ENCODE data around the gene XPC.

DNA sequence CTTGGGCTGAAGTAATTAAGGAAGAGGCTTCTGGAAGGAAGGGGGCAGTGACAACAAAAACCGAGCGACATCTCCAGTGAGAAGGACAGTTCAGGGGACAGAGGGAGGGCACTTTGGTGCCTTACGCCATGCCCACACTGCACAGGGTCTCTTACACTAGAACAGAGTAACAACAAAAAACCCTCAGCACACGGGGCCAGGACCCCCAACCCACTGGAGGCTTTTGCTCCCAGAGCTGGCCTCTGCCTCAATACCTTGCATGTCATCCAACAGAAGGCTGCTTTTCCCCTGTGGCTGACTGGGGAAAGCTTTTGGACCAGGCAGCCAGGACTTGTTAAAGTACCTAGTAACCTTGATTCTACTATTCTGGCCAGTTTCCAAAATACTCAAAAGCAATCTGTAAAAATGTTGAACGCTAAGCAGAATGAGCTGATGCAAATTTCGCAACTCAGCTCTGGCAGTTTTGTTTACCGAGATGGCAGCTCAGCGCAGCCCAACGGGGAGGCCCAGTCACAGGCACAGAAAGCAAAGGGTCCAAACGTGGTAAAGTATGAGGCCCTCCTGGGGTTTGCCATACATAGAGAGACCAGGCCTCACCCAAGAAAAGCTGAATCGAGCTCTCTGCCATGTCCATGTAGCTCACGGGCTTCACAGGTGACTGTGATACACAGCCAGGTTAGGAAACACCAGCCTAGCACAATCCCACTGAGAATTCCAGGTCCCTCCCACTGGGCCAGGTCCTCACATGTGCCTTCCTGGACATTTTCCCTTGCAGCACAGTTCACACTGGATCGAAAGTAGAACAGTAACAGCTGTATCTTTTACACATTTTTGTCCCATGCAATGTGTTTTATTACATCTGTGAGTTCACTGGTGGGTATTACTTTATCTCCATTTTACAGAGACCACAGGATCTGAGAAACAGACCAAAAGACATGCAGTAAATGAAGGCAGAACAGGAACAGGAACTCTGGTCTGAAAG, 59.7 kb downstream of the XPC start:
- TF ChIP-seq ZFX (IDR thresholded peaks at IDR 0.05), result no peak
- TF ChIP-seq, protein P1, sequence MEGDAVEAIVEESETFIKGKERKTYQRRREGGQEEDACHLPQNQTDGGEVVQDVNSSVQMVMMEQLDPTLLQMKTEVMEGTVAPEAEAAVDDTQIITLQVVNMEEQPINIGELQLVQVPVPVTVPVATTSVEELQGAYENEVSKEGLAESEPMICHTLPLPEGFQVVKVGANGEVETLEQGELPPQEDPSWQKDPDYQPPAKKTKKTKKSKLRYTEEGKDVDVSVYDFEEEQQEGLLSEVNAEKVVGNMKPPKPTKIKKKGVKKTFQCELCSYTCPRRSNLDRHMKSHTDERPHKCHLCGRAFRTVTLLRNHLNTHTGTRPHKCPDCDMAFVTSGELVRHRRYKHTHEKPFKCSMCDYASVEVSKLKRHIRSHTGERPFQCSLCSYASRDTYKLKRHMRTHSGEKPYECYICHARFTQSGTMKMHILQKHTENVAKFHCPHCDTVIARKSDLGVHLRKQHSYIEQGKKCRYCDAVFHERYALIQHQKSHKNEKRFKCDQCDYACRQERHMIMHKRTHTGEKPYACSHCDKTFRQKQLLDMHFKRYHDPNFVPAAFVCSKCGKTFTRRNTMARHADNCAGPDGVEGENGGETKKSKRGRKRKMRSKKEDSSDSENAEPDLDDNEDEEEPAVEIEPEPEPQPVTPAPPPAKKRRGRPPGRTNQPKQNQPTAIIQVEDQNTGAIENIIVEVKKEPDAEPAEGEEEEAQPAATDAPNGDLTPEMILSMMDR (conservative IDR thresholded peaks at IDR 0.05), result no peak

Data from C4-2B (cell line).